ENCODE data around the gene NXNL1. TPM values are rescaled to one million over a fixed set of nuclear protein-coding genes. Genes with fewer than 3 reads are reported as not detected.

NXNL1 gene
- total RNA-seq, 1 experiment from 2014 or later = not detected

GRCh38 chr19:17450264-17451075 is 10.3 kb downstream of the NXNL1 start:
- Histone ChIP-seq H3K36me3 (ENCODE audit: control insufficient read depth in 1 of 2, insufficient read depth in 2 of 2, low read length in 2 of 2) (no peaks in the 10 kb centered on the region), H3K4me1 (ENCODE audit: control insufficient read depth in 1 of 2, insufficient read depth in 2 of 2, low read length in 2 of 2) (peaks cover 24 to 50% of the 10 kb centered on the region in 2 experiments), H2AFZ (ENCODE audit: low read depth, low read length, poor library complexity, severe bottlenecking) (no peak overlapping the region), H3K9ac (ENCODE audit: low read length) (peak overlapping the region; percentile 35), H3K9me2 (ENCODE audit: insufficient read depth) (no peaks in the 10 kb centered on the region), H4K20me1 (ENCODE audit: insufficient read depth) (no peaks in the 10 kb centered on the region), H3K9me3 (ENCODE audit: control insufficient read depth in 1 of 2, insufficient read depth in 1 of 2, low read depth in 1 of 2, low read length in 2 of 2) (no peaks in the 10 kb centered on the region), H3K27ac (ENCODE audit: low read depth, low read length) (peak overlapping the region; percentile 79), H3K4me3 (replicated peaks in 1 of 2; ENCODE audit: low read depth in 1 of 2, low read length in 2 of 2) (peak overlapping the region in 1 of 2 experiments; percentile 6; a peak in 1 of 4 replicates), H3K27me3 (ENCODE audit: insufficient read depth, low read length) (no peaks in the 10 kb centered on the region), H3K4me2 (ENCODE audit: low read length) (peak overlapping the region; percentile 91), H3K79me2 (ENCODE audit: insufficient read depth, low read length) (no peaks in the 10 kb centered on the region)
- intact Hi-C loops (cut with micrococcal nuclease) = loop anchor here (5.0 to 10.0 kb wide), 2 partner anchors 53 to 234 kb away; partner anchors contain the start of gene UNC13A
- BruUV-seq (replicated peaks) = no TSS peak
- POLR2A ChIA-PET = interaction anchor here (0.9 kb wide), 1 partner anchor 31 kb away, joined by 4 read pairs; the partner anchor contains the start of gene MVB12A
- RAD21 ChIA-PET (ENCODE audit: low non-redundant PET in 1 of 2, low total read pairs in 2 of 2, uncharacterized antibody in 2 of 2, unreplicated experiment in 2 of 2) = interaction anchor here (0.7 kb wide), 2 partner anchors 47 to 123 kb away, joined by 3 to 7 read pairs; no protein-coding TSS in a partner anchor
- CTCF ChIA-PET = interaction anchor here (0.9 to 2.7 kb wide), 3 partner anchors 9 to 57 kb away, joined by 3 to 8 read pairs (median 6); no protein-coding TSS in a partner anchor
- ATAC-seq = peak; percentile 57
- peak; percentile 88 for DNase-seq (ENCODE audit: low read depth, low spot score)
- TF ChIP-seq ELF1 (IDR thresholded peaks at IDR 0.05; ENCODE audit: borderline replicate concordance, low read depth) = no peak
- TF ChIP-seq POLR2A (IDR thresholded peaks at IDR 0.05; ENCODE audit: borderline replicate concordance, extremely low read depth, insufficient read depth, insufficient read length) = no peak
- TF ChIP-seq EGR1 (IDR thresholded peaks at IDR 0.05; ENCODE audit: low read depth) = peak; percentile 31; the same call in 1 of the 2 replicates
- no peak for TF ChIP-seq EZH2phosphoT487 (IDR thresholded peaks at IDR 0.05; ENCODE audit: borderline replicate concordance)
- TF ChIP-seq REST (IDR thresholded peaks at IDR 0.05; ENCODE audit: low read depth) = no peak
- peak; percentile 65 for TF ChIP-seq POLR2AphosphoS5 (IDR thresholded peaks at IDR 0.05; ENCODE audit: low read depth, low read length)
- TF ChIP-seq JUND (IDR thresholded peaks at IDR 0.05) = peak; percentile 94
- no peak for TF ChIP-seq ZNF274 (IDR thresholded peaks at IDR 0.05; ENCODE audit: low read depth, low read length)
- TF ChIP-seq ZFX (IDR thresholded peaks at IDR 0.05) = no peak
- no peak for TF ChIP-seq SRF (IDR thresholded peaks at IDR 0.05; ENCODE audit: low read depth)
- no peak for TF ChIP-seq EZH2 (IDR thresholded peaks at IDR 0.05)
- TF ChIP-seq SP1 (IDR thresholded peaks at IDR 0.05; ENCODE audit: low read depth) = peak; percentile 92
- TF ChIP-seq CEBPB (IDR thresholded peaks at IDR 0.05; ENCODE audit: low read depth) = no peak; the same call in 1 of the 2 replicates
- peak; percentile 86 for TF ChIP-seq CBX3 (IDR thresholded peaks at IDR 0.05; ENCODE audit: low read depth)
- TF ChIP-seq, protein P1, sequence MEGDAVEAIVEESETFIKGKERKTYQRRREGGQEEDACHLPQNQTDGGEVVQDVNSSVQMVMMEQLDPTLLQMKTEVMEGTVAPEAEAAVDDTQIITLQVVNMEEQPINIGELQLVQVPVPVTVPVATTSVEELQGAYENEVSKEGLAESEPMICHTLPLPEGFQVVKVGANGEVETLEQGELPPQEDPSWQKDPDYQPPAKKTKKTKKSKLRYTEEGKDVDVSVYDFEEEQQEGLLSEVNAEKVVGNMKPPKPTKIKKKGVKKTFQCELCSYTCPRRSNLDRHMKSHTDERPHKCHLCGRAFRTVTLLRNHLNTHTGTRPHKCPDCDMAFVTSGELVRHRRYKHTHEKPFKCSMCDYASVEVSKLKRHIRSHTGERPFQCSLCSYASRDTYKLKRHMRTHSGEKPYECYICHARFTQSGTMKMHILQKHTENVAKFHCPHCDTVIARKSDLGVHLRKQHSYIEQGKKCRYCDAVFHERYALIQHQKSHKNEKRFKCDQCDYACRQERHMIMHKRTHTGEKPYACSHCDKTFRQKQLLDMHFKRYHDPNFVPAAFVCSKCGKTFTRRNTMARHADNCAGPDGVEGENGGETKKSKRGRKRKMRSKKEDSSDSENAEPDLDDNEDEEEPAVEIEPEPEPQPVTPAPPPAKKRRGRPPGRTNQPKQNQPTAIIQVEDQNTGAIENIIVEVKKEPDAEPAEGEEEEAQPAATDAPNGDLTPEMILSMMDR (IDR thresholded peaks at IDR 0.05 in 2 of 3, conservative IDR thresholded peaks at IDR 0.05 in 1 of 3; ENCODE audit: borderline replicate concordance in 1 of 3, insufficient read depth in 1 of 3, low read depth in 2 of 3, low read length in 2 of 3) = no peak
- TF ChIP-seq ZBTB33 (IDR thresholded peaks at IDR 0.05; ENCODE audit: extremely low read depth, insufficient replicate concordance, low read length) = no peak
- no peak for TF ChIP-seq RAD21 (IDR thresholded peaks at IDR 0.05; ENCODE audit: low read depth)
- TF ChIP-seq ATF3 (IDR thresholded peaks at IDR 0.05) = no peak
- TF ChIP-seq TCF7L2 (IDR thresholded peaks at IDR 0.05; ENCODE audit: borderline replicate concordance, extremely low read depth, insufficient read depth, insufficient read length) = peak; percentile 22
